ENCODE measurements around the gene MSH2. TPM values are rescaled to one million over a fixed set of nuclear protein-coding genes. Genes with fewer than 3 reads are reported as not detected.
"Not testable (repeated sequence)": the region's sequence is repeated elsewhere in the genome, so short reads cannot be mapped to it uniquely, and the experiment has no call there.

The MSH2 gene
- total and polyA plus RNA-seq, 2 of the 13 experiments (the other 11 are each of a cell fraction or from before 2014, with no cell fraction given), result 19.9 to 76.3 TPM

DNA sequence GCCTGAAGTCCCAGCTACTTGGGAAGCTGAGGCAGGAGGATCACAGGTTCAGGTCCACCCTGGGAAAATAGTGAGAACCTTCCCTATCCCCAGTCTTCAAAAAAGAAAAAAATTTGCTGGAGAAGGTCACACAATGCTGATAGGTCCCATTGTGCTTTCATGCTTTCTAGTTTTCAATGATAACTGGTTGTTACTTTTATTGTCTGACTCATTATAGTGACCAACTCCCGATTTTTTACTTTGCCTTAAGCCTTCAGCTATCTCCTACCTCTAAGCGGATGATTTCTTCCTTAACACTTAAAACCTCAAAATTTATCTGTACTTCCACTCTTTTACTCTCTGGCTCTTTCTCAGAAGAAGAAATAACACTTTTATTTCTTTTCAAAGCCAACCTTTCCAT, 17.3 kb downstream of the MSH2 start:
- Histone ChIP-seq H3K4me2 (ENCODE audit: low read depth, low read length) (no peak overlapping the region), H3K4me1 (ENCODE audit: insufficient read depth, low read length) (no peaks in the 10 kb centered on the region), H2AFZ (ENCODE audit: low read length) (no peak overlapping the region), H3K9ac (ENCODE audit: insufficient read depth, low read depth, low read length) (no peak overlapping the region), H3K79me2 (ENCODE audit: insufficient read depth, low read length) (no peaks in the 10 kb centered on the region), H3K4me3 (replicated peaks in 1 of 3; ENCODE audit: insufficient read depth in 1 of 3, low read depth in 2 of 3, low read length in 3 of 3) (no peak overlapping the region), H3K9me3 (ENCODE audit: low read length) (no peaks in the 10 kb centered on the region), H3K27me3 (ENCODE audit: control insufficient read depth in 1 of 2, insufficient read depth in 2 of 2, low read length in 2 of 2) (no peaks in the 10 kb centered on the region), H3K27ac (ENCODE audit: extremely low read length, insufficient read depth, low read length) (no peak overlapping the region), H4K20me1 (ENCODE audit: insufficient read depth, low read length) (no peaks in the 10 kb centered on the region), H3K36me3 (replicated peaks in 1 of 2; ENCODE audit: control insufficient read depth in 1 of 2, insufficient read depth in 2 of 2, low read length in 2 of 2) (peaks cover 10 to 68% of the 10 kb centered on the region in 2 experiments)
- in situ Hi-C loops (cut with HindIII; ENCODE audit: extremely low pct_ligation_motif_present, low pct_unique_long_range_greater_than_20kb), result no loop called here
- ChIA-PET CTCF (ENCODE audit: low intra/inter-chr PET ratio, low total read pairs) (no interaction called here), POLR2A (no interaction called here)
- DNase-seq (ENCODE audit: low spot score), result no peak
- TF ChIP-seq, protein P1, sequence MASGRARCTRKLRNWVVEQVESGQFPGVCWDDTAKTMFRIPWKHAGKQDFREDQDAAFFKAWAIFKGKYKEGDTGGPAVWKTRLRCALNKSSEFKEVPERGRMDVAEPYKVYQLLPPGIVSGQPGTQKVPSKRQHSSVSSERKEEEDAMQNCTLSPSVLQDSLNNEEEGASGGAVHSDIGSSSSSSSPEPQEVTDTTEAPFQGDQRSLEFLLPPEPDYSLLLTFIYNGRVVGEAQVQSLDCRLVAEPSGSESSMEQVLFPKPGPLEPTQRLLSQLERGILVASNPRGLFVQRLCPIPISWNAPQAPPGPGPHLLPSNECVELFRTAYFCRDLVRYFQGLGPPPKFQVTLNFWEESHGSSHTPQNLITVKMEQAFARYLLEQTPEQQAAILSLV (CRISPR knock-in tag; IDR thresholded peaks at IDR 0.05; ENCODE audit: borderline replicate concordance), result no peak
- no peak for TF ChIP-seq PHF8 (CRISPR knock-in tag; IDR thresholded peaks at IDR 0.05)
- TF ChIP-seq TRIM24 (CRISPR knock-in tag; IDR thresholded peaks at IDR 0.05), result no peak
- no peak for TF ChIP-seq ZNF569 (CRISPR knock-in tag; IDR thresholded peaks at IDR 0.05; ENCODE audit: borderline replicate concordance)
- TF ChIP-seq KDM3A (CRISPR knock-in tag; IDR thresholded peaks at IDR 0.05; ENCODE audit: low read depth), result no peak
- TF ChIP-seq MBNL3 (CRISPR knock-in tag; conservative IDR thresholded peaks at IDR 0.05), result no peak
- no peak for TF ChIP-seq ZNF713 (CRISPR knock-in tag; IDR thresholded peaks at IDR 0.05)
- TF ChIP-seq MTF1 (CRISPR knock-in tag; IDR thresholded peaks at IDR 0.05), result no peak
- no peak for TF ChIP-seq ZNF224 (CRISPR knock-in tag; IDR thresholded peaks at IDR 0.05)
- TF ChIP-seq ZSCAN9 (CRISPR knock-in tag; IDR thresholded peaks at IDR 0.05; ENCODE audit: borderline replicate concordance), result no peak
- TF ChIP-seq ARNTL (CRISPR knock-in tag; IDR thresholded peaks at IDR 0.05), result no peak
- TF ChIP-seq NCOA1 (CRISPR knock-in tag; IDR thresholded peaks at IDR 0.05), result no peak
- no peak for TF ChIP-seq ZNF451 (CRISPR knock-in tag; IDR thresholded peaks at IDR 0.05)
- TF ChIP-seq ZNF841 (CRISPR knock-in tag; IDR thresholded peaks at IDR 0.05; ENCODE audit: borderline replicate concordance), result no peak
- ATAC-seq, result no peak
- WGBS (ENCODE audit: low lambda C conversion rate), result 93% methylated on average over 2 of the region's 2 CpGs
- intact Hi-C loops (cut with micrococcal nuclease; ENCODE audit: unreplicated experiment), result no loop called here
- FAIRE-seq, result no peak
- BruUV-seq (replicated peaks), result no TSS peak

DNA sequence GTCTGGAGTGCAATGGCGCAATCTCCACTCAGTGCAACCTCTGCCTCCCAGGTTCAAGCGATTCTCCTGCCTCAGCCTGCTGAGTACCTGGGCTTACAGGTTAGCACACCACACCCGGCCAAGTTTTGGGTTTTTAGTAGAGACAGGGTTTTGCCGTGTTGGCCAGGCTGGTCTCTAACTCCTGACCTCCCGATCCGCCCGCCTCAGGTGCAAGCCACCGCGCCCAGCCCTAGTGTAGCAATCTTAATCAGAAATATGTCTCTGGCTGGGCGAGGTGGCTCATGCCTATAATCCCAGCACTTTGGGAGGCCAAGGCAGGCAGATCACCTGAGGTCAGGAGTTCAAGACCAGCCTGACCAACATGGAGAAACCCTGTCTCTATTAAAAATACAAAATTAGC, 17.7 kb downstream of the MSH2 start:
- 81% methylated on average over 10 of the region's 10 CpGs for WGBS (ENCODE audit: low lambda C conversion rate)
- peaks cover 8 to 63% of the 10 kb centered on the region in 2 experiments for H3K36me3 ChIP-seq (replicated peaks in 1 of 2; ENCODE audit: control insufficient read depth in 1 of 2, insufficient read depth in 2 of 2, low read length in 2 of 2)
- POLR2A ChIA-PET; H4K20me1 ChIP-seq (ENCODE audit: insufficient read depth, low read length); H3K27ac ChIP-seq (ENCODE audit: extremely low read length, insufficient read depth, low read length); H2AFZ ChIP-seq (ENCODE audit: low read length); H3K9me3 ChIP-seq (ENCODE audit: low read length); H3K79me2 ChIP-seq (ENCODE audit: insufficient read depth, low read length); DNase-seq (ENCODE audit: low spot score); intact Hi-C loops (cut with micrococcal nuclease; ENCODE audit: unreplicated experiment); in situ Hi-C loops (cut with HindIII; ENCODE audit: extremely low pct_ligation_motif_present, low pct_unique_long_range_greater_than_20kb); BruUV-seq (replicated peaks); ATAC-seq; H3K27me3 ChIP-seq (ENCODE audit: control insufficient read depth in 1 of 2, insufficient read depth in 2 of 2, low read length in 2 of 2); H3K9ac ChIP-seq (ENCODE audit: insufficient read depth, low read depth, low read length); H3K4me1 ChIP-seq (ENCODE audit: insufficient read depth, low read length); H3K4me3 ChIP-seq (replicated peaks in 1 of 3; ENCODE audit: insufficient read depth in 1 of 3, low read depth in 2 of 3, low read length in 3 of 3); CTCF ChIA-PET (ENCODE audit: low intra/inter-chr PET ratio, low total read pairs); FAIRE-seq; H3K4me2 ChIP-seq (ENCODE audit: low read depth, low read length): not testable (repeated sequence)
